Inflammatory macrophage (primary cell): ENCODE results near the gene PLVAP.
A peak's percentile ranks its signal among the peaks of the same experiment; 100 is the strongest.

ENCODE experiments used
- DNase-seq, 2 donors: peaks; one replicate each; pipeline ENCODE4 v3.0.0-alpha.2; 2020 to 2022

The PLVAP gene

GRCh38 chr19:17333611-17334413 lies 43.3 kb downstream of the PLVAP start:
- DNase-seq, result peak; percentile 68 to 71

DNA sequence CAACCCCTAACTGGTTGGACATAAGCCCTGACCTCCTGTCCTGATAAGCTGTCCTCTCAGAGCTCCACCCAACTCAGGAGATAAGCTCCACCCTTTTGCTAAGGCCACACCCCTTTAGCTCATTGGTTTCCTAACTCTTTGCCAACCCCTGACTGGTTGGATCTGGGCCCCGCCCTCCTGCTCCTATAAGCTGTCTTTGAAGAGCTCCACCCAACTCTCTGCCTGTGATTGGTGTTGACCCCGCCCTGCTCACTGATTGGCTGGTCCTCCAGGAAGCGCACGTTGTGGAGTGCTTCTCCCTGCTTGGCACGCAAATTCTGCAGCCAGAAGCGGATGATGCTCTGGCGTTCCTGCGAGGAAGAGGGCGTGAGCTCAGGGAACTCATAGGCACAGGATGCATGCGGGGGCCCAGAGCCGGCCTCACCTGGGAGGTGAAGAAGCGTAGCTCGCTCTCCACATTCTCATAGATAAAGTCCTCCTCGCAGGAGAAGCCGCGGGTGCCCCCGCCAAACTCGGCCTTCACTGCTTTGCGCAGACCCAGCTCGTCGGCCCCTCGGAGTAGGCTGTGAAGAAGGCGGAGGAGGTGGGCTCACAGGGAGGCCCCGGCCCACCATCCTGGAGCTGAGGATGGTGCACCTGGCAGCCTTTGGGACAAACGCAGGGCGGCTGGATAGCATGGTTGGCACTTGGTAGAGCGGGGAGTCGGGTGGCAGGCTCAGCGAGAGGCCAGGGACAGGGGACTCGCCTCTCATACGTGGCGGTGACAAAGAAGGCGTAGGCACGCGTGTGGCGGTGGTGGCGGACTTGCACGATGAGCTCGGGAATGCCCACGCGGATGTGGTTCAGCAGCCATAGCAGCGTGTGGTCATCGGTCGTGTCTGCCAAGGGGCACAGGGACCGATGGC lies 44.2 kb downstream of the PLVAP start:
- peak; percentile 50 to 59 for DNase-seq

DNA sequence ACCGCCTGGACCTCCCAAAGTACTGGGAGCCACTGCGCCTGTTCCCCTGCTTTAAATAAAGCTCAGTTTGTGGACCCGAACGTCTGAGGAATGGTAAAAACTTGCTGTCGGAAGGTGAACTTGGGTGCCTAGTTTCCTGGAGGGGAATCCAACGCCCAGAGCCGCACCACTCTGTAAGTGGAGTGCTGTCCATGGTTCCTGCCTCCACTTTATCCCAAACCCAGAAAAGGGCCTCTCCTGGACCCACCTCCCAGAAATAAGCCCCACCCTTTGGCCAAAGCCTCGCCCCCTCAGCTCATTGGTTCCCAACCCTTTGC lies 44.8 kb downstream of the PLVAP start:
- DNase-seq, result no peak

- DNase-seq, result no peak
These were observed 46.0 kb downstream of the PLVAP start for GRCh38 chr19:17331045-17331558.

DNA sequence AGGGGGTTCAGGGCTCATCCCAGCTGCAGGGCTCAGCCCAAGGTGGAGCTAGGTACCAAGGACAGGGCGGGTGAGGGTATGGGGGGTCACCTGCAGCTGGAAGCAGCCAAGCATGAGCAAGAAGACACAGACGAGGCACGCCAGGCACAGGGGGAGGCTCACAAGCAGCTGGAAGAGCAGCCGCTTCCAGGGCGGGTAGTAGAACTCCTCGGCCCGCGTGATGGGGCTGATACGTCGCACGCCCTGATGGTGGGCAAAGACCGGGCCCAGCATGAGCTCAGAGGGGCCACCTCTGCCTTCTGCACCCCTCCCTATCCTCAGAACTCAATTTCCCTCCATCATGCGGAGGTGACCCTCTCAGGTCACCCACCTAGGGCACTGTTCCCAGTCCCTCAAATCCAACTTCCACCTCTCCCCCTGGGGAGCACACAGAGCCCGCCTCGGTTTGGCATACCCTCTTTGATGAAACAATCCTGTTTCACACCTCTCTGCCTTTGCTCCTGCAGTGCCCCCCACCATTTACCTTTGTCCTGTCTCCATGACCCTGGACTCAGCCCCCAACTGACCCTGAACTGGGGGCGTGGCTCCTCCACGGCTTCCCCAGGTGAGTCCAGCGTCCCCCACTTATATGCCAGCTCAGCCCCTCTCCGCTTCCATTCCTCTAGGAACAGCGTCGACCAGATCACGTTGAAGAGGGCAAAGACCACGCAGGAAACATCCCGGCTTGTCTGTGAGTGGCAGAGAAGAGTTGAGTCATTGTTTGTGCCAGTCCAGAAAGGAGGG lies 46.7 kb downstream of the PLVAP start:
- no peak for DNase-seq

GRCh38 chr19:17329366-17330261 lies 47.5 kb downstream of the PLVAP start:
- DNase-seq, result no peak

DNA sequence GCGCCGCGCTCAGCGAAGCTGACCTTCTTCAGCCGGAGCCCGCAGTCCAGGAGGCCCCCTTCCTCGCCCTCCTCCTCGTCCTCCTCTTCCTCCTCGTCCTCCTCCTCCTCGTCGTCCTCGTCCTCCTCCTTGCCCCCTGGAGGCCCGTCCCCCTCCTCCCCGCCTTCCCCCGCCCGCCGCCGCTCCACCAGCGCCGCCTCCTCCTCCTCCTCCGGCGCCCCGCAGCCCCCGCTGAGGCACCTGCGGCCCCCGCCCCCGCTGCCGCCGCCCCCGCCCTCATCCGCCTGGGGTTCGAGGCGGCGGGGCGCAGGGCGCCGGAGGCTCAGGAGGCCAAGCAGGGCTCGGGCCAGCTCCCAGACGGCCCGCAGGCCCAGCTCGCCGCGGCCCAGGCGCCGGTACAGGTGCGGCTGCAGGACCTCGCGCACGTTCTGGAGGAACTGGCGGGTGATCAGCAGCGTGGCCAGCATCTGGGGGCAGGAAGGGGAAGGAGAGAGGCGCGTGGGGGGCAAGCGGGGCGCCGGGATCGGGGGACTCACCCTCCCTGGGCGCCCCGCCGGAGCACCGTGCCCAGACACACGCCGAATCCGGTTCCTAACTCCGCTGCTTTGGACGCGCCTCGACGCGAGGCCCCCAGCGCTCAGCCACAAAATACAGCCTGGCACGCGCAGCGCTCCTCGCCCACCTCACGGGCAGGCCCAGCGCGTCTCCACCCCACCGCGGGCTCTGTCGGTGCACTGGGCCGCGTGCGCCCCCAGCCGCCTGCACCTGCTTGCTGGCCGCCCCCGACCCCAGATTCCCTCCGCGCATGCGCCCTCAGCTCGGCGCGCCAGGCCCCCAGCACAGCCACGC lies 48.4 kb downstream of the PLVAP start:
- DNase-seq, result no peak

DNA sequence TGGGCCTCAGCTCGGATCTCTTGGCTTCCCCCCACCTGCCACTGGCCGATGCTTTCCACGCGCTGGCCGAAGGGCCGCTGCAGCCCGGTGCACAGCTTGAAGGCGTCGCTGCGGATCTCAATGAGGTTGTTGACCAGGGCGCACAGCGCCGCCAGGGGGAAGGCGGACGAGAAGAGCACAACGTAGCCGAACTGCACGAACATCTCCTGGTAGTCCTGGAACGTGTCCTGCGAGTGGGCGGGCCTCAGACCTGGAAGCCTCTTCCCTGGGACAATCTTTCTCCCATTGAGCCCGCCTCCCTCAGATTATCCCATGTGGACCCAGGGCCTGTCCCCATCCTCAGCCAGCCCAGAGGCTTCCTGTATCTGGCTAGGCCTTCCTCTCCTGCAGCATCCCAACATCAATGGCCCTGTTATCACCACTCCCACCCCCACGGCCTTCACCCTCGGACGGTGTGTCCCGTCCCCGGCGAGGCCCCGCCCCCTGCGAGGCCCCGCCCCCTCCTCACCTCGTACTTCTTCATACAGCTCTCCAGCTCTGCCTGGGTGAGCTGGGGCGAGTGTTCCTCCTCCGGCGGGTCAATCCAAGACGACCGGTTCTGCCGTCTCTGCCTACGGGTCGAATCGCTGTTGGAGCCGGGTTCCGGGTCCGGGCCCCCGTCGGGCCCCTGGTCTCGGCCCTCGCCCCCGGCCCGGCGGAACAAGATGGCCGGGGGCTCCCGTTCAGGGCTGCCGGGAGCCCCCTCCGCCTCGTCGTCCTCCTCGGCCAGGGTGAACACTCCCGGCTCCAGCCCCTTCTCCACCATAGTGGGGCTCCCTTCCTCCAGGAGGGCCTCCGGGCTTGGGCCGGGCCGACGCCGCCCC lies 49.3 kb downstream of the PLVAP start:
- DNase-seq, result peak; percentile 28 to 45

DNA sequence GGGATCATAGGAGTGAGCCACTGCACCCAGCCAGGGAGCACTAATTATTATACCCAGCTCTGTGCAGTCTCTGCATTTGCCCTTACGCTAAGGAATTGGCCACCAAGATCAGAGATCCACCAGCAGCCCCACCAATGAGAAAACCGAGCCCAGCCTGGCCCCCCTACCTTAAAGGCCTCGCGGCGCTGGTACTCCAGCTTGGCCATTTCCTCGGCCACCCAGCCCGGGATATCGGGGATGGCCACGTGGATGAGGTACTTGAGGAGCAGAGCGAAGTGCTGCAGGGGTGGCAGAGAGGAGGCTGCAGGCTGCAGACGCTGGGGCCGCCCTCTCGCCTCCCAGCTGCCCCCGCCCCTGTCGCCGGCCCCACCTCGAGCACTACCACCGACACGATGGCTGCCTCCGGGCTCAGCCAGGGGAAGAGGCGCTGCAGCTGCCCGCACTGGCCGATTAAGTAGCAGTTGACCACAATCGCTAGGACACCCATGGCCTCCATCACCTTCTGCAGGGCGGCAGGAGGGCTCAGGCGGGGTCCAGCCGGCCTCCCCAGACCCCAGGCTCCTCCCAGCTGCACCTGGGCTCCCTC lies 50.0 kb downstream of the PLVAP start:
- no peak for DNase-seq

DNA sequence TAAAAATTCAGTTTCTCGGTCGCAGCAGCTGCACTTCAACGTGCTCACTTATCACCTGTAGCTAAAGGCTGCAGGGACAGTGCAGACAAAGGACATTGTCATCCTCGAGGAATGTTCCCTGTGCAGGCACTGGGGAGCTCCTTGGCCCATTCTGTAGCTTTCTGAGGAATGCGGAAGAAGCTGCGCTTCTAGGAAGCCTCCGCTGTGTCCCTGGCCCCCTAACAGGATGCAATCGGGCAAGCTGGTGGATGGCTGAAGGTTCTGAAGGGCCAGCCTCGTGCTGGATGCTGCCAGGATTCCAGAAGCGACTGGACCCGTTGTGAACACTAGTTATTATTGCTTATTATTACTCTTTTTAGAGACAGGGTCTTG lies 50.6 kb downstream of the PLVAP start:
- no peak for DNase-seq

- no peak for DNase-seq
These were observed 51.1 kb downstream of the PLVAP start for GRCh38 chr19:17325881-17326594.

DNA sequence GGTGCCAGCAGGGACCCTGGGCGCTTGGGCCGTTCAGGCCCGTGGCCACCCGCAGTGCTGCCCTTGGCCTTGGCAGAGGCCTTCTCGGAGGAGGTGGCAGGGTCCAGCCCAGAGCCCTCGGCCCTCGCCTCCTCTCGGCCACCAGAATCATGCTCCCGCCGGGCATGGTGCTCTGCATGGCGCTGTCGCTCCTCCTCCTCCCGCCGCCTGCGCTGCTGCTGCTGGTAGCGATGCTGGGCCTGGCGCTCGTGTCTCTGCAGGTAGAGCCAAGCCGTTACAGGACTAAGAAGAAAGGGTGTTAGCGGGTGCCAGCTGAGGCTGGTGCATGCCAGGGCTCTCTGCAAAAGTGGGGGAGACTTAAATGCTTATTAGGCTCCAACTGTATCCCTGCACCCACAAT lies 52.0 kb downstream of the PLVAP start:
- DNase-seq, result no peak

GRCh38 chr19:17324357-17325114 lies 52.6 kb downstream of the PLVAP start:
- no peak for DNase-seq

- DNase-seq, result peak; percentile 16 to 67
These were observed 53.2 kb downstream of the PLVAP start for GRCh38 chr19:17323964-17324332.

GRCh38 chr19:17323300-17323963 lies 53.7 kb downstream of the PLVAP start:
- no peak for DNase-seq

- no peak for DNase-seq
These were observed 54.3 kb downstream of the PLVAP start for GRCh38 chr19:17322854-17323253.
